ENCODE results near the gene TDP1. TPM values are rescaled to one million over a fixed set of nuclear protein-coding genes. Genes with fewer than 3 reads are reported as not detected.

TDP1 gene
- total RNA-seq, 2 experiments from 2014 or later, result 65.9 to 75.3 TPM

DNA sequence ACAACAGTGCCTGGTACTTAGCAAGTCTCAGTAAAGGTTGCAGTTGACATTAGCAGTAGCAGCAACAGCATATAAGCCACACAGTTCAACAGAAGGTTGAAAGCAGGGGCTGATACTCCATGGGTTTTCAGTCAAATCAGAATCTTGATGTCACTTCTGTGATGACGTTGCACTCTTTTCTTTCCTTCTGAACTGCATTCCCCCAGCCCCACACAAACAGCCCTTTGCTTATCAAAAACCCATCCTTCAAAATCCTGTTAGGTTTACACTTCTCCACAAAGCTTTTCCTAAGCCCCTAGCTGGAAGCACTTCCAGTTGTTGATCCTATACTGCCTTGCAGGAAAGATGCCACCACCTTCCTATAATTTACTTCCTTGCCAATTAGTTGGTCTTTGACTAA is 72.1 kb downstream of the TDP1 start:
- H4K20me1 ChIP-seq (ENCODE audit: insufficient read depth, low read length), result no peaks in the 10 kb centered on the region
- TF ChIP-seq, protein P1, sequence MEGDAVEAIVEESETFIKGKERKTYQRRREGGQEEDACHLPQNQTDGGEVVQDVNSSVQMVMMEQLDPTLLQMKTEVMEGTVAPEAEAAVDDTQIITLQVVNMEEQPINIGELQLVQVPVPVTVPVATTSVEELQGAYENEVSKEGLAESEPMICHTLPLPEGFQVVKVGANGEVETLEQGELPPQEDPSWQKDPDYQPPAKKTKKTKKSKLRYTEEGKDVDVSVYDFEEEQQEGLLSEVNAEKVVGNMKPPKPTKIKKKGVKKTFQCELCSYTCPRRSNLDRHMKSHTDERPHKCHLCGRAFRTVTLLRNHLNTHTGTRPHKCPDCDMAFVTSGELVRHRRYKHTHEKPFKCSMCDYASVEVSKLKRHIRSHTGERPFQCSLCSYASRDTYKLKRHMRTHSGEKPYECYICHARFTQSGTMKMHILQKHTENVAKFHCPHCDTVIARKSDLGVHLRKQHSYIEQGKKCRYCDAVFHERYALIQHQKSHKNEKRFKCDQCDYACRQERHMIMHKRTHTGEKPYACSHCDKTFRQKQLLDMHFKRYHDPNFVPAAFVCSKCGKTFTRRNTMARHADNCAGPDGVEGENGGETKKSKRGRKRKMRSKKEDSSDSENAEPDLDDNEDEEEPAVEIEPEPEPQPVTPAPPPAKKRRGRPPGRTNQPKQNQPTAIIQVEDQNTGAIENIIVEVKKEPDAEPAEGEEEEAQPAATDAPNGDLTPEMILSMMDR (conservative IDR thresholded peaks at IDR 0.05; ENCODE audit: low read length), result no peak
- no peak for TF ChIP-seq EZH2phosphoT487 (IDR thresholded peaks at IDR 0.05; ENCODE audit: borderline replicate concordance, low read depth, low read length)
- CTCF ChIA-PET (ENCODE audit: unreplicated experiment), result interaction anchor here (0.6 kb wide), 1 partner anchor 663 kb away, joined by 4 read pairs; no protein-coding TSS in a partner anchor
- no peak for DNase-seq (ENCODE audit: low spot score)
- H3K79me2 ChIP-seq (ENCODE audit: insufficient read depth, low read depth, low read length), result no peaks in the 10 kb centered on the region
- no peak overlapping the region for H3K27ac ChIP-seq (ENCODE audit: low read depth, low read length, poor library complexity, severe bottlenecking)
- POLR2A ChIA-PET, result no interaction called here
- peaks cover 82% of the 10 kb centered on the region for H3K36me3 ChIP-seq (ENCODE audit: insufficient read depth, low read length)
- intact Hi-C loops (cut with micrococcal nuclease; ENCODE audit: unreplicated experiment), result no loop called here
- H3K4me1 ChIP-seq (ENCODE audit: insufficient read depth, low read length, poor library complexity, severe bottlenecking), result no peaks in the 10 kb centered on the region
- no TSS peak for BruUV-seq (replicated peaks)
- H3K4me2 ChIP-seq (ENCODE audit: low read length), result no peak overlapping the region
- no peaks in the 10 kb centered on the region for H3K9me3 ChIP-seq (ENCODE audit: low read length)
- H3K4me3 ChIP-seq (ENCODE audit: low read depth, low read length, poor library complexity, severe bottlenecking), result no peak overlapping the region
- no peak overlapping the region for H2AFZ ChIP-seq (ENCODE audit: low read length)
- no peaks in the 10 kb centered on the region for H3K9me2 ChIP-seq (ENCODE audit: insufficient read depth, low read length)

DNA sequence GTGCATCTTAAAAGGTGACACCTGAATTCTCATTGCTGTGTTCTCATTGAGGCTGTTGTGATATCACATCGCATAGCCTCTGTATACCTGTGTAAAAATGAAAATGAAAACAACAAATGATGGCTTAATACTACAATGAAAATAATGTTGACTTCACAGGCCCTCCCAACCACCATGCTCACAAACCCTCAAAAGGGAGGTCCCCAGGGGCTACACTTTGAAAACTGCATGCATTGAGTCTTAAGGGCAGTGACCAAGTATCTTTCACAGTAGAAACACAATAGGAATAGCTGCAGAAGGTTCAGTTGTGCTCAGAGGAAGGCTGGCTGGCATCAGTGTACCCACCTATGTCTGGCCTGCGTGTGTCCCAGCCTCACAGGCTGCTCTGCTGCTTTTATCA is 78.4 kb downstream of the TDP1 start:
- peaks cover 87% of the 10 kb centered on the region for H3K36me3 ChIP-seq (ENCODE audit: insufficient read depth, low read length)
- TF ChIP-seq, protein P1 (conservative IDR thresholded peaks at IDR 0.05; ENCODE audit: low read length), result no peak
- no peak for TF ChIP-seq EZH2phosphoT487 (IDR thresholded peaks at IDR 0.05; ENCODE audit: borderline replicate concordance, low read depth, low read length)

DNA sequence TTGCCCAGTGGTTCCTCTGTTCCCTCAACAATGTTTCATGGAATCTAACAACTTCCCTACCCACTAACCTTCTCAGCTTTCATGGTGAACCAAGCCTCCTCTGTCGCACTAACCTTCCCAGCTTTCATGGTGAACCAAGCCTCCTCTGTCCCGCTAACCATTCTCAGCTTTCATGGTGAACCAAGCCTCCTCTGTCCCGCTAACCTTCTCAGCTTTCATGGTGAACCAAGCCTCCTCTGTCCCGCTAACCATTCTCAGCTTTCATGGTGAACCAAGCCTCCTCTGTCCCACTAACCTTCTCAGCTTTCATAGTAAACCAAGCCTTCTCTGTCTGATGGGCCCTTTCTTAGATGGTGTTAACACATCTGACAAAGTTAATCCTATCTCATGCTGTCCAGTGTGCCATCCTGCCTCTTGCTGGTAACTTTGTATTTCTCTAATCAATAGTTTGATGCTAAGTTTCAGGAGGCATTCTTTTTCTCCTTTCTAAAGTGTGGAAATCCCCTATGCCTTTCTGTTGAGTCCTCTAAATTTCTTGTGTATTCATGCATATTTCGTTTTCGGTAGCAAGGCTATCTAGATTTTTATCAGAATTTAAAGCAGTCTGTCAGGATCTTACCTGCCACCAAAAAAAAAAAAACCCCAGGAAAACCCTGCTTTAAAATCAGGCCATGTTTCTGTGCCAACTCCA is 79.3 kb downstream of the TDP1 start:
- POLR2A ChIA-PET, result no interaction called here
- TF ChIP-seq, protein P1 (conservative IDR thresholded peaks at IDR 0.05; ENCODE audit: low read length), result no peak
- TF ChIP-seq EZH2phosphoT487 (IDR thresholded peaks at IDR 0.05; ENCODE audit: borderline replicate concordance, low read depth, low read length), result no peak
- Histone ChIP-seq H4K20me1 (ENCODE audit: insufficient read depth, low read length) (no peaks in the 10 kb centered on the region), H2AFZ (ENCODE audit: low read length) (no peak overlapping the region), H3K4me3 (ENCODE audit: low read depth, low read length, poor library complexity, severe bottlenecking) (no peak overlapping the region), H3K4me2 (ENCODE audit: low read length) (no peak overlapping the region), H3K36me3 (ENCODE audit: insufficient read depth, low read length) (peaks cover 89% of the 10 kb centered on the region), H3K27ac (ENCODE audit: low read depth, low read length, poor library complexity, severe bottlenecking) (no peak overlapping the region), H3K9me3 (ENCODE audit: low read length) (no peaks in the 10 kb centered on the region), H3K79me2 (ENCODE audit: insufficient read depth, low read depth, low read length) (no peaks in the 10 kb centered on the region), H3K4me1 (ENCODE audit: insufficient read depth, low read length, poor library complexity, severe bottlenecking) (no peaks in the 10 kb centered on the region), H3K9me2 (ENCODE audit: insufficient read depth, low read length) (no peaks in the 10 kb centered on the region)
- no peak for DNase-seq (ENCODE audit: low spot score)
- CTCF ChIA-PET (ENCODE audit: unreplicated experiment), result no interaction called here
- no TSS peak for BruUV-seq (replicated peaks)
- intact Hi-C loops (cut with micrococcal nuclease; ENCODE audit: unreplicated experiment), result no loop called here

More for the DNA sequence above, 78.4 kb downstream of the TDP1 start:
- H3K4me2 ChIP-seq (ENCODE audit: low read length), result no peak overlapping the region
- no peaks in the 10 kb centered on the region for H4K20me1 ChIP-seq (ENCODE audit: insufficient read depth, low read length)
- no peak overlapping the region for H3K4me3 ChIP-seq (ENCODE audit: low read depth, low read length, poor library complexity, severe bottlenecking)
- ChIA-PET POLR2A (no interaction called here), CTCF (ENCODE audit: unreplicated experiment) (no interaction called here)
- H3K9me2 ChIP-seq (ENCODE audit: insufficient read depth, low read length), result no peaks in the 10 kb centered on the region
- DNase-seq (ENCODE audit: low spot score), result no peak
- BruUV-seq (replicated peaks), result no TSS peak
- no peak overlapping the region for H2AFZ ChIP-seq (ENCODE audit: low read length)
- H3K4me1 ChIP-seq (ENCODE audit: insufficient read depth, low read length, poor library complexity, severe bottlenecking), result no peaks in the 10 kb centered on the region
- intact Hi-C loops (cut with micrococcal nuclease; ENCODE audit: unreplicated experiment), result no loop called here
- H3K9me3 ChIP-seq (ENCODE audit: low read length), result no peaks in the 10 kb centered on the region
- H3K27ac ChIP-seq (ENCODE audit: low read depth, low read length, poor library complexity, severe bottlenecking), result no peak overlapping the region
- H3K79me2 ChIP-seq (ENCODE audit: insufficient read depth, low read depth, low read length), result no peaks in the 10 kb centered on the region
